Choroid plexus epithelial cell (primary cell): ENCODE measurements around the gene IL17RB.
A peak's percentile ranks its signal among the peaks of the same experiment; 100 is the strongest.

ENCODE experiments used
- DNase-seq: peaks from one replicate; pipeline ENCODE4 v3.0.0-alpha.2; 2010; ENCODE audit warnings: low read depth
- H3K4me3 ChIP-seq: 2 replicates; pipeline ENCODE4 v1.5.1; 2011; ENCODE audit warnings: low read depth, mild to moderate bottlenecking, control low read depth, low read length, moderate library complexity
- CTCF ChIP-seq: conservative IDR thresholded peaks from 2 replicates; pipeline ENCODE4 v1.5.1; 2011; ENCODE audit warnings: low read depth, mild to moderate bottlenecking, control low read depth, inconsistent platforms, low read length, moderate library complexity

IL17RB gene

GRCh38 chr3:53841296-53841695 is 5.1 kb upstream of the IL17RB start:
- no peak for TF ChIP-seq CTCF
- DNase-seq, result no peak
- H3K4me3 ChIP-seq, result no peak overlapping the region

GRCh38 chr3:53842436-53843194 is 3.8 kb upstream of the IL17RB start:
- peak; percentile 29 for DNase-seq

GRCh38 chr3:53843195-53844177 is 2.9 kb upstream of the IL17RB start:
- H3K4me3 ChIP-seq, result no peak overlapping the region
- no peak for TF ChIP-seq CTCF
- DNase-seq, result no peak

More at GRCh38 chr3:53842436-53843194, 3.8 kb upstream of the IL17RB start:
- peak; percentile 32 for TF ChIP-seq CTCF
- H3K4me3 ChIP-seq, result no peak overlapping the region

GRCh38 chr3:53844262-53845102 is 1.9 kb upstream of the IL17RB start:
- no peak overlapping the region for H3K4me3 ChIP-seq
- no peak for TF ChIP-seq CTCF
- no peak for DNase-seq

GRCh38 chr3:53845103-53845880 is 1.1 kb upstream of the IL17RB start:
- H3K4me3 ChIP-seq, result peak overlapping the region; percentile 56
- peak; percentile 41 for DNase-seq
- TF ChIP-seq CTCF, result peak; percentile 46

- no peak for TF ChIP-seq CTCF
- H3K4me3 ChIP-seq, result peak overlapping the region; percentile 56
- DNase-seq, result no peak
Measured at GRCh38 chr3:53845881-53846133, 561 bp upstream of the IL17RB start.
